Loucy (cell line): ENCODE measurements around the gene FMO2.

Source experiments
- CTCF ChIP-seq: fragments of 200-600 bp; sonication (generic); conservative IDR thresholded peaks from 2 replicates; pipeline ENCODE4 v1.5.1; 2014; ENCODE audit warnings: mild to moderate bottlenecking, antibody characterized with exemption, low read length
- EZH2phosphoT487 ChIP-seq: fragments of 200-600 bp; IDR thresholded peaks from 2 replicates; pipeline ENCODE4 v1.6.1; 2018; ENCODE audit warnings: antibody characterized with exemption, mild to moderate bottlenecking, moderate library complexity, borderline replicate concordance

GRCh38 chr1:171174560-171175294 lies 10.4 kb upstream of the FMO2 start:
- TF ChIP-seq CTCF: no peak
- TF ChIP-seq EZH2phosphoT487: no peak
